Panc1 (cell line): ENCODE data around the gene ATP5F1E. TPM values are rescaled to one million over a fixed set of nuclear protein-coding genes. Genes with fewer than 3 reads are reported as not detected.

Source experiments
- ATAC-seq: fragments of 200-7000 bp; cut with Tn5 transposase; 2 replicates; pipeline ENCODE4 v1.9.1; 2020; ENCODE audit warnings: mild to moderate bottlenecking, moderate library complexity
- BruUV-seq: library from RNA; stranded (reverse); fragments of 400-500 nt; replicated peaks from 2 replicates; lab custom pipeline; 2021; lab: Mats Ljungman, UMichigan
- CTCF ChIA-PET: fragments of 300-600 bp; sonication (Branson Sonifier 250); formaldehyde crosslinking; loops from one replicate; lab custom pipeline; 2022; ENCODE audit warnings: antibody characterized with exemption; lab: Charles Lee
- POLR2A ChIA-PET: fragments of 300-600 bp; sonication (Branson Sonifier 250); formaldehyde crosslinking; loops from one replicate; lab custom pipeline; 2022; ENCODE audit warnings: antibody characterized with exemption; lab: Charles Lee
- DNase-seq: peaks from one replicate; pipeline ENCODE4 v3.0.0-alpha.2; 2010; ENCODE audit warnings: low read depth, low spot score
- H3K27ac ChIP-seq: 2 replicates; pipeline ENCODE4 v1.5.1; 2011; ENCODE audit warnings: mild to moderate bottlenecking, low read length, inconsistent platforms
- H3K27me3 ChIP-seq: fragments of 200-500 bp; sonication (Bioruptor generic); 2 replicates; pipeline ENCODE4 v1.6.0; 2014; ENCODE audit warnings: low read length, inconsistent platforms; ENCODE audit not compliant: control insufficient read depth, insufficient read depth
- H3K36me3 ChIP-seq: fragments of 200-500 bp; sonication (Bioruptor generic); 2 replicates; pipeline ENCODE4 v1.5.1; 2014; ENCODE audit warnings: inconsistent platforms, mild to moderate bottlenecking, low read length, moderate library complexity; ENCODE audit not compliant: control insufficient read depth, insufficient read depth
- H3K4me1 ChIP-seq: 2 replicates; pipeline ENCODE4 v1.5.1; 2011; ENCODE audit warnings: inconsistent platforms, mild to moderate bottlenecking, low read length, moderate library complexity; ENCODE audit not compliant: control insufficient read depth, insufficient read depth
- H3K4me3 ChIP-seq, 2 experiments: 2 replicates each; pipeline ENCODE4 v1.5.1; 2011 to 2012; ENCODE audit warnings: low read depth in 2 of 2, low read length in 2 of 2, mild to moderate bottlenecking in 2 of 2, inconsistent platforms in 1 of 2, moderate library complexity in 1 of 2
- H3K9me3 ChIP-seq: fragments of 200-500 bp; sonication (Bioruptor generic); 2 replicates; pipeline ENCODE4 v1.5.1; 2014; ENCODE audit warnings: low read depth, mild to moderate bottlenecking, inconsistent platforms, low read length, moderate library complexity; ENCODE audit not compliant: control insufficient read depth, insufficient read depth
- POLR2AphosphoS5 ChIP-seq: IDR thresholded peaks from 2 replicates; pipeline ENCODE4 v1.6.1; 2012; ENCODE audit warnings: mild to moderate bottlenecking, low read depth, low read length, moderate library complexity
- SIN3A ChIP-seq: IDR thresholded peaks from 2 replicates; pipeline ENCODE4 v1.6.1; 2012; ENCODE audit warnings: low read depth, mild to moderate bottlenecking, low read length, moderate library complexity, borderline replicate concordance; ENCODE audit not compliant: insufficient read depth
- TCF7L2 ChIP-seq: IDR thresholded peaks from 2 replicates; pipeline ENCODE4 v1.6.1; 2011; ENCODE audit warnings: mild to moderate bottlenecking, low read depth, low read length, inconsistent platforms
- in situ Hi-C: cut with HindIII; loops from 2 replicates; pipeline ENCODE4 v1.10.0; 2016; ENCODE audit warnings: low sequenced_read_pairs, low pct_unique_long_range_greater_than_20kb
- intact Hi-C: fragments of 100-400 bp; cut with micrococcal nuclease; formaldehyde crosslinking; loops from one replicate; pipeline ENCODE4 v1.10.0; 2022; ENCODE audit not compliant: unreplicated experiment
- total RNA-seq: library from RNA; stranded (reverse); gene quantifications from one replicate; pipeline ENCODE4 v1.2.1, GENCODE V29; 2021; ENCODE audit not compliant: unreplicated experiment
- TF ChIP-seq, protein P1 (sequence below), 2 experiments: IDR thresholded peaks; 2 replicates each; pipeline ENCODE4 v1.6.1; 2011 to 2012; ENCODE audit warnings: low read depth in 2 of 2, control low read depth in 1 of 2, low read length in 1 of 2, mild to moderate bottlenecking in 1 of 2, moderate library complexity in 1 of 2; ENCODE audit not compliant: insufficient read depth in 1 of 2
- TF ChIP-seq, protein P2 (sequence below): fragments of 450-650 bp; IDR thresholded peaks from 2 replicates; pipeline ENCODE4 v1.5.1; 2017; ENCODE audit warnings: mild to moderate bottlenecking

ATP5F1E gene
- total RNA-seq, 1 experiment from 2014 or later: 90.6 TPM

DNA sequence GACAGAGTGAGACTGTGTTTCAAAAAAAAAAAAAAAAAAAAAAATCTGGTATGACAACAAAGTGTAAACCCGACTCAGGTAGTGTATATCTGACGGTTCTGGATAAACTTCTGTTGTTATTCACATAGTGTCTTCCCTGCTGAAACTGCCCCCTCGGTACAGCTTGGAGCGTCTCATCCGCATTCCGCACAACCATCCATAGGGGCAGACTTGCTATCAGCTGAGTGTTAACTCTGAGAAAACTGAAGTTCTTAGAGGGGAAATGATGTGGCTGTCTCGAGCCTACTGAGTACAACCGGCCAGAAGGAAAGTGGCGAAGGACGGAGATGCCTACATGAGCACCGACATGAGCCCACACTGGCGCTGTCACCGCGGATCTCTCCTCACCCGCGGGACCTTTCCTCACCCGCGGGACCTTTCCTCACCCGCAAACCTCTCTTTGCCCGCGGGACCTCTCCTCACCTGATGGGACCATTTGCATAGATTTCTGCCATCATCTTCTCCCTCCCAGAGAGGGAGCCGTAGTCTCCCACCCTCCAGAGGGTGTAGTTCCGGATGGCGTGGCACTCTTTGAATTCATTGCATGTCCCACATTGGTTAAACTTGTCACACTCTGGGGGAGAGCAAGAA lies 34.9 kb downstream of the ATP5F1E start:
- peaks cover 11% of the 10 kb centered on the region for H3K36me3 ChIP-seq
- in situ Hi-C loops: no loop called here

DNA sequence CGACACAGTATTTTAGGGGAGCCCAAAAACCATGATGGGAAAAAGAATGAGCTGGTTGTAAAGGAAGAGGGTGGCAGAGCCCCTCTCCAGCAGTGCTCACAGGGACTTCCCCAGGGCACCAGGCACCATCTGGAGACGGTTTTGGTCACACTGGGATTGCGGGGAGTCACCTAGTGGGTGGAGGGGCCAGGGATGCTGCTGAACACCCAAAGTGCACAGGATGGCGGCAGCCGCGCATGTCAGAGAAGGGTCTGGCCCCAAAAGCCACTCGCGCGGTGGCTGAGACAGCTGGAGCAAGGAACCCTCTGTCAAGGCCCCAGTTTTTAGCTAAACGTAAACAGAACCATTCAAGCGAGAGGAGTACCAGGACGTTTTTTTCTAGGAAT lies 35.9 kb downstream of the ATP5F1E start:
- ATAC-seq (no peak), DNase-seq (no peak)
- no TSS peak for BruUV-seq
- no peaks in the 10 kb centered on the region for H3K4me1 ChIP-seq
- in situ Hi-C loops: no loop called here
- H3K9me3 ChIP-seq: no peaks in the 10 kb centered on the region
- no peak overlapping the region for H3K27ac ChIP-seq
- CTCF ChIA-PET: interaction anchor here (0.5 kb wide), 1 partner anchor 30 kb away, joined by 4 read pairs; no protein-coding TSS in a partner anchor
- POLR2A ChIA-PET: interaction anchor here (0.6 kb wide), 1 partner anchor 17 kb away, joined by 4 read pairs; no protein-coding TSS in a partner anchor
- H3K27me3 ChIP-seq: no peaks in the 10 kb centered on the region
- TF ChIP-seq SIN3A (no peak), POLR2AphosphoS5 (no peak), TCF7L2 (no peak)
- TF ChIP-seq, protein P1, sequence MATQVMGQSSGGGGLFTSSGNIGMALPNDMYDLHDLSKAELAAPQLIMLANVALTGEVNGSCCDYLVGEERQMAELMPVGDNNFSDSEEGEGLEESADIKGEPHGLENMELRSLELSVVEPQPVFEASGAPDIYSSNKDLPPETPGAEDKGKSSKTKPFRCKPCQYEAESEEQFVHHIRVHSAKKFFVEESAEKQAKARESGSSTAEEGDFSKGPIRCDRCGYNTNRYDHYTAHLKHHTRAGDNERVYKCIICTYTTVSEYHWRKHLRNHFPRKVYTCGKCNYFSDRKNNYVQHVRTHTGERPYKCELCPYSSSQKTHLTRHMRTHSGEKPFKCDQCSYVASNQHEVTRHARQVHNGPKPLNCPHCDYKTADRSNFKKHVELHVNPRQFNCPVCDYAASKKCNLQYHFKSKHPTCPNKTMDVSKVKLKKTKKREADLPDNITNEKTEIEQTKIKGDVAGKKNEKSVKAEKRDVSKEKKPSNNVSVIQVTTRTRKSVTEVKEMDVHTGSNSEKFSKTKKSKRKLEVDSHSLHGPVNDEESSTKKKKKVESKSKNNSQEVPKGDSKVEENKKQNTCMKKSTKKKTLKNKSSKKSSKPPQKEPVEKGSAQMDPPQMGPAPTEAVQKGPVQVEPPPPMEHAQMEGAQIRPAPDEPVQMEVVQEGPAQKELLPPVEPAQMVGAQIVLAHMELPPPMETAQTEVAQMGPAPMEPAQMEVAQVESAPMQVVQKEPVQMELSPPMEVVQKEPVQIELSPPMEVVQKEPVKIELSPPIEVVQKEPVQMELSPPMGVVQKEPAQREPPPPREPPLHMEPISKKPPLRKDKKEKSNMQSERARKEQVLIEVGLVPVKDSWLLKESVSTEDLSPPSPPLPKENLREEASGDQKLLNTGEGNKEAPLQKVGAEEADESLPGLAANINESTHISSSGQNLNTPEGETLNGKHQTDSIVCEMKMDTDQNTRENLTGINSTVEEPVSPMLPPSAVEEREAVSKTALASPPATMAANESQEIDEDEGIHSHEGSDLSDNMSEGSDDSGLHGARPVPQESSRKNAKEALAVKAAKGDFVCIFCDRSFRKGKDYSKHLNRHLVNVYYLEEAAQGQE (IDR thresholded peaks at IDR 0.05; ENCODE audit: insufficient read depth in 1 of 2, low read depth in 2 of 2, low read length in 1 of 2): no peak
- TF ChIP-seq, protein P2, sequence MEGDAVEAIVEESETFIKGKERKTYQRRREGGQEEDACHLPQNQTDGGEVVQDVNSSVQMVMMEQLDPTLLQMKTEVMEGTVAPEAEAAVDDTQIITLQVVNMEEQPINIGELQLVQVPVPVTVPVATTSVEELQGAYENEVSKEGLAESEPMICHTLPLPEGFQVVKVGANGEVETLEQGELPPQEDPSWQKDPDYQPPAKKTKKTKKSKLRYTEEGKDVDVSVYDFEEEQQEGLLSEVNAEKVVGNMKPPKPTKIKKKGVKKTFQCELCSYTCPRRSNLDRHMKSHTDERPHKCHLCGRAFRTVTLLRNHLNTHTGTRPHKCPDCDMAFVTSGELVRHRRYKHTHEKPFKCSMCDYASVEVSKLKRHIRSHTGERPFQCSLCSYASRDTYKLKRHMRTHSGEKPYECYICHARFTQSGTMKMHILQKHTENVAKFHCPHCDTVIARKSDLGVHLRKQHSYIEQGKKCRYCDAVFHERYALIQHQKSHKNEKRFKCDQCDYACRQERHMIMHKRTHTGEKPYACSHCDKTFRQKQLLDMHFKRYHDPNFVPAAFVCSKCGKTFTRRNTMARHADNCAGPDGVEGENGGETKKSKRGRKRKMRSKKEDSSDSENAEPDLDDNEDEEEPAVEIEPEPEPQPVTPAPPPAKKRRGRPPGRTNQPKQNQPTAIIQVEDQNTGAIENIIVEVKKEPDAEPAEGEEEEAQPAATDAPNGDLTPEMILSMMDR: no peak
- intact Hi-C loops: no loop called here
- no peak overlapping the region for H3K4me3 ChIP-seq
- peaks cover 18% of the 10 kb centered on the region for H3K36me3 ChIP-seq

More for the DNA sequence above, 34.9 kb downstream of the ATP5F1E start:
- intact Hi-C loops: no loop called here
- no TSS peak for BruUV-seq
- H3K4me3 ChIP-seq: no peak overlapping the region
- no peaks in the 10 kb centered on the region for H3K4me1 ChIP-seq
- ATAC-seq (0 out of 2 replicates have a peak, but pooled peaks have one; percentile 15), DNase-seq (no peak)
- TF ChIP-seq POLR2AphosphoS5 (no peak), TCF7L2 (no peak), SIN3A (no peak)
- TF ChIP-seq, protein P2: no peak
- TF ChIP-seq, protein P1 (IDR thresholded peaks at IDR 0.05; ENCODE audit: insufficient read depth in 1 of 2, low read depth in 2 of 2, low read length in 1 of 2): no peak
- H3K27me3 ChIP-seq: no peaks in the 10 kb centered on the region
- CTCF ChIA-PET: no interaction called here
- no peak overlapping the region for H3K27ac ChIP-seq
- POLR2A ChIA-PET: interaction anchor here (0.6 kb wide), 1 partner anchor 18 kb away, joined by 4 read pairs; no protein-coding TSS in a partner anchor
- H3K9me3 ChIP-seq: no peaks in the 10 kb centered on the region
